GM12874 (cell line): ENCODE data around the gene BCL3.
A peak's percentile ranks its signal among the peaks of the same experiment; 100 is the strongest.

Experiments
- TF ChIP-seq, protein P1 (sequence below): IDR thresholded peaks from 2 replicates; pipeline ENCODE4 v1.5.1; 2011; ENCODE audit warnings: low read depth, mild to moderate bottlenecking, control low read depth, low read length, moderate library complexity; ENCODE audit not compliant: insufficient read depth

BCL3 gene

DNA sequence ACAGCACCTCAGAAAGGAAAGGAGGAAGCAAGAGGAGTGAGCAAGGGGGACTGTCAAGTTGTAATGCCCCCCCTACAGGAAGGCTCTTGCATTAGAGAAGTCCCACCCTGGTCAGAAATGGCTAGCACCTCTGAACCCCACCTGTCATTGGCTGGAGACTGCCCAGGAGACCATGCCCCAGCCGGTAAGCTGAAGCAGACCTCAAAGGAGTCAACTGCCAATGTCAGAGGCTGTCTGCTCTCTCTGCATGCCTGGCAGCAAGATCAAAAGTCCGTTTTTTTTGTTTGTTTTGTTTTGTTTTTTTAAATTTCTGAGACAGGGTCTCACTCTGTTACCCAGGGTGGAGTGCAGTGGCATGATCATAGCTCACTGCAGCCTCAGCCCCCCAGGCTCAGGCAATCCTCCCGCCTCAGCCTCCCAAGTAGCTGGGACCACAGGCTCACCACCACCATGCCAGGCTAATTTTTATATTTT lies 8.1 kb upstream of the BCL3 start:
- TF ChIP-seq, protein P1, sequence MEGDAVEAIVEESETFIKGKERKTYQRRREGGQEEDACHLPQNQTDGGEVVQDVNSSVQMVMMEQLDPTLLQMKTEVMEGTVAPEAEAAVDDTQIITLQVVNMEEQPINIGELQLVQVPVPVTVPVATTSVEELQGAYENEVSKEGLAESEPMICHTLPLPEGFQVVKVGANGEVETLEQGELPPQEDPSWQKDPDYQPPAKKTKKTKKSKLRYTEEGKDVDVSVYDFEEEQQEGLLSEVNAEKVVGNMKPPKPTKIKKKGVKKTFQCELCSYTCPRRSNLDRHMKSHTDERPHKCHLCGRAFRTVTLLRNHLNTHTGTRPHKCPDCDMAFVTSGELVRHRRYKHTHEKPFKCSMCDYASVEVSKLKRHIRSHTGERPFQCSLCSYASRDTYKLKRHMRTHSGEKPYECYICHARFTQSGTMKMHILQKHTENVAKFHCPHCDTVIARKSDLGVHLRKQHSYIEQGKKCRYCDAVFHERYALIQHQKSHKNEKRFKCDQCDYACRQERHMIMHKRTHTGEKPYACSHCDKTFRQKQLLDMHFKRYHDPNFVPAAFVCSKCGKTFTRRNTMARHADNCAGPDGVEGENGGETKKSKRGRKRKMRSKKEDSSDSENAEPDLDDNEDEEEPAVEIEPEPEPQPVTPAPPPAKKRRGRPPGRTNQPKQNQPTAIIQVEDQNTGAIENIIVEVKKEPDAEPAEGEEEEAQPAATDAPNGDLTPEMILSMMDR = peak; percentile 33

DNA sequence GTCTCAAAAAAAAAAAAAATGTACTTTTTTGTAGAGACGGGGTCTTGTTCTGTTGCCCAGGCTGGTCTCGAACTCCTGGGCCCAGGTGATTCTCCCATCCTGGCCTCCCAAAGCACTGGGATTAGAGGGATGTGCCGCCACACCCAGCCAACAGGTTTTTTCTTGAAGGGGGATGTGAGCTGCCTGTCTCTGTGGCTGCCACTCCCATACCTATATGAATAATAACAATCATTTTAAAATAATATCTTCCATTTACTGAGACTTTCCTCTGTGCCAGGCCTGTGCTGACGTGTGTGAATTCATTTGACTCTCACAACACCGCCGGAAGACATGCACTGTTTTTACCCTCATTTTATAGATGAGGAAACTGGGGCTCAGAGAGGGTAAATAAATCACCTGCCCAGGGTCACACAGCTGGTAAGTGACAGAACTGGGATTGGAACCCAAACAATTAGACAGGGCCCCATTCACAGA lies 7.2 kb upstream of the BCL3 start:
- TF ChIP-seq, protein P1 = no peak

DNA sequence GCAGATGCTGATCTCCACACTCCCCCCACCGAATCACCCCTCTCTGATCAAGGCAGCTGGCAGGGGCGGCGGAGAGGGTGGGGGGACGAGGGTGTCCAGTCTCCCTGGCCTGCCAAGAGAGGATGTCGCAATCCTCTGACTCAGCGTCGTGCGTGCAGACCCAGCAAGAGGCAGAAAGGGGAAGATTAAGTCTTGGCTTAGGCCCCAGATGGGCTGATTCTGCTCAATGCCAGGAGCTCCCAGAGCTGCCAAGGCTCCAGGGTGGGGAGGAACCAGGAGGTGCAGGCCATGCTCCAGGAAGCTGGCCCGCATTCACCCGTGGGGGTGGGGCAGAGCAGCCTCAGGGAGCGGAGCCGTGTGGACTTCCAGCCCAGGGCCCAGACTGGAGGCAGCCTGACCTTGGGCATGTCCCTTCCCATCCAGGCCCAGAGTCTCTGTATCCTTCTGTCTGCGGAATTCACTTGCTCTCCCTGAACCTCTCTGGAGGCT lies 6.6 kb upstream of the BCL3 start:
- TF ChIP-seq, protein P1 = no peak

DNA sequence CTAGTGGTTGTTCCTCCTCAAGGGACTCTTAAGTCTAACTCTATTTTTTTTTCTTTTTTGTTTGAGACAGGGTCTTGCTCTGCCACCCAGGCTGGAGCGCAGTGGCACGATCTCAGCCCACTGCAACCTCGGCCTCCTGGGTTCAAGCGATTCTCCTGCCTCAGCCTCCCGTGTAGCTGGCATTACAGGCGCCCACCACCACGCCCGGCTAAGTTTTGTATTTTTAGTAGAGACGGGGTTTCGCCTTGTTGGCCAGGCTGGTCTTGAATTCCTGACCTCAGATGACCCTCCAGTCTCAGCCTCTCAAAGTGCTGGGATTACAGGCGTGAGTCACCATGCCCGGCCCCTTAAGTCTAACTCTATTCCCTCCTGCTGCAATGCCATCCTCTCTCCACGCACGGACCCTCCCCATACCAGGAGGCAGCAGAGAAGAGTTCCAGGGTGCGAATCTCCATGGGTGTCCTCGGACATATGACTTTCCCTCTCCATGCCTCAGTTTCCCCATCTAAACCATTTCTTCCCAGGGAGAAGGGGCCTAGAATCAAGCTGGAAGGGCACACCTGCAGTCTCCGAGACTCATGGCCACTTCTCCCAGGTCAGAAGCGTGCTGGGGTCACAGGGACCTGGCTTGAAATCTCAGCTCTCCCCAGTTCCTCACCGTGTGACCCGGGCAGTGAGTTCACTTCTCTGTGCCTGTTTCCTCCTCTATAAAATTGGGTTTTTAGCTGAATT lies 6.0 kb upstream of the BCL3 start:
- TF ChIP-seq, protein P1 = no peak

DNA sequence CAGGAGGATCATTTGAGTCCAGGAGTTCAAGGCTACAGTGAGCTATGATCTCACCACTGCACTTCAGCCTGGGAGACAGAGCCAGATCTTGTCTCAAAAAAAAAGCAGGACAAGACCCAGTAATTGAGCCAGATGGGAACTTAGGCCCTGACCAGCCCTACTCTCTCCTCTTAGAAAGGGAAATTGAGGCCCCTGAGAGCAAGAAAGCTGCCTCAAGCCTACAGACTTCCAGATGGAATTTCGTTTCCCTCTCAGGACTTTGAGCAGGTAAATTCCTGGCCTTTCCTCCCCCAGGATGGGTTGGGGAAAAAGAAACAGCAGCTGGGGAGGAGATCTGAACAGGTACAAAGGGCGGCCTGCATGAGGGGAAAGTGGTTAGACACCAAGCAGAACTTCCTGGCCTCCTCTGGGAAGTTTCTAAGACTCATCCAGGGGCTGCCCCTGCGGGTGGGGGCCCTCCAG lies 3.6 kb upstream of the BCL3 start:
- TF ChIP-seq, protein P1 = no peak

DNA sequence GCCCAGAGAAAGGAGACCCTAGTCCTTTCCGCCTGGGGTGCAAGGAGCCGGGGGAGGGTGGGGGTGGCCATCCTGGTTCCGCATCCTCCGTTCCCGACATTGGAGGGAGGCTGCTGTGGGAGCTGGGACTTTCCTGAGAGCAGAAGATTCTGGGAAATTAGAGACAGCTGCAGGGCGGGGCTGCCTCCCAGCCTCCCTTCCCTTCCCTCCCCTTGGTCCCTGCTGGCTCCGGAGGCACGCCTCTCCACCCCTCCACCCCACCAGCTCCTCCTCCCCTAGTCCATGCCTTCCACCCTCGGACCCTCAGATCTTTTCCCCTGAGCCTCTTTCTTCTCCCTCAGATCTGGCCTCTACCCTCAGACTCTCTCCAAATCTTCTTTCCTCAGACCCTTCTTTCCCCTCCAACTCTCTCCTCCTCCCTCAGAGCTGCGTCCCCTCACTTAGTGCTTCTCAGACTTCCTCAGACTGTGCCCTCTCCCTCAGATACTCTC lies 3.1 kb upstream of the BCL3 start:
- TF ChIP-seq, protein P1 = no peak

DNA sequence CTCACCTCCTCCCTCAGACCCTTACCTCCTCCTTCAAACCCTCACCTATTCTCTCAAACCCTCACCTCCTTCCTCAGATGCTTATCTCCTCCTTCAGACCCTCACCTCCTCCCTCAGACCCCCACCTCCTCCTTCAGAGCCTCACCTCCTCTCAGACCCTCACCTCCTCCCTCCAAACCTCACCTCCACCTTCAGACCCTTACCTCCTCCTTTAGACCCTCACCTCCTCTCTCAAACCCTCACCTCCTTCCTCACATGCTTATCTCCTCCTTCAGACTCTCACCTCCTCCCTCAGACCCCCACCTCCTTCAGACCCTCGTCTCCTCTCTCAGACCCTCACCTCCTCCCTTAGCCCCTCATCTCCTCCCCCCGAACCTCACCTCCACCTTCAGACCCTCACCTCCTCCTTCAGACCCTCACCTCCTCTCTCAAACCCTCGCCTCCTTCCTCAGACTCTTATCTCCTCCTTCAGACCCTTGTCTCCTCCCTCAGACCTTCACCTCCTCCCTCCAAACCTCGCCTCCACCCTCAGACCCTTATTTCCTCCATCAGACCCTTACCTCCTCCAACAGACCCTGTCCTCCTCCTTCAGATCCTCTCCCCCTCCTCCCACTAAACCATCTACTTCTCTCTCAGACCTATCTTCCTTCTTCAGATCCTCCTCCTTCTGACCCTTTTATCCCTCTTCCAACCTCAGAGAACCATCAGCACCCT lies 2.5 kb upstream of the BCL3 start:
- TF ChIP-seq, protein P1 = no peak
